Motor neuron (in vitro differentiated cells): Measurements from ENCODE around the gene FRMD4A. TPM values are rescaled to one million over a fixed set of nuclear protein-coding genes. Genes with fewer than 3 reads are reported as not detected.
"Not testable (repeated sequence)": the region's sequence is repeated elsewhere in the genome, so short reads cannot be mapped to it uniquely, and the experiment has no call there.

Experiments used
- ATAC-seq, 8 experiments: fragments of 200-7000 bp; cut with Tn5 transposase; replicated peaks in 6 of 8; 2 replicates each; pipeline ENCODE4 v1.8.0; 2021; ENCODE audit warnings: mild to moderate bottlenecking in 8 of 8, moderate library complexity in 8 of 8
- H3K27ac ChIP-seq, 2 donors: fragments of 250-450 bp; sonication (Bioruptor Pico); 2 replicates each; pipeline ENCODE4 v1.9.0; 2021; ENCODE audit warnings: antibody characterized with exemption in 2 of 2, mild to moderate bottlenecking in 2 of 2, moderate library complexity in 1 of 2
- H3K4me1 ChIP-seq, 2 donors: fragments of 250-450 bp; sonication (Bioruptor Pico); replicated peaks in 1 of 2; 2 replicates each; pipeline ENCODE4 v1.6.1; 2021; ENCODE audit warnings: antibody characterized with exemption in 2 of 2, mild to moderate bottlenecking in 2 of 2, moderate library complexity in 1 of 2
- H3K4me3 ChIP-seq, 5 donors: fragments of 250-450 bp; sonication (Bioruptor Pico); 2 replicates each; pipeline ENCODE4 v1.9.0; 2021; ENCODE audit warnings: antibody characterized with exemption in 5 of 5, mild to moderate bottlenecking in 5 of 5, moderate library complexity in 4 of 5
- WGBS, 10 experiments: fragments of 450-650 bp; shearing (Covaris generic); methylation state at CpG; one replicate each; pipeline ENCODE4 v1.0.0; 2022; 5-methylcytosine and 5-hydroxymethylcytosine counted together
- in situ Hi-C, 9 experiments: fragments of 400-800 bp; cut with MboI; loops; one replicate each; pipeline ENCODE4 v1.15.0; 2021; ENCODE audit warnings: low sequenced_read_pairs in 9 of 9, low pct_unique_long_range_greater_than_20kb in 2 of 9; ENCODE audit not compliant: unreplicated experiment in 9 of 9
- total RNA-seq, 8 experiments: library from RNA; unstranded; fragments of 300-600 nt; gene quantifications; 2 replicates each; pipeline versions ENCODE4 v1.2.3 to v1.2.4, GENCODE V29; 2022

Gene FRMD4A
- total RNA-seq, 8 experiments from 2014 or later: 18.6 to 87.3 (median 44.5) TPM

- WGBS, 10 experiments: 20 to 100% (median 54%) methylated on average over 1 to 9 of the region's 13 CpGs; no CpG with 5 or more reads in 3 of the 10 experiments
- in situ Hi-C loops: loop anchor here in 1 of 9 experiments (25.0 kb wide), 1 partner anchor 405 kb away; no protein-coding TSS in a partner anchor
- no peak overlapping the region for H3K4me3 ChIP-seq
- H3K4me1 ChIP-seq: peaks cover 7% of the 10 kb centered on the region in 2 donors
- peak in 3 of 8 experiments; percentile 75 to 88 (median 80) for ATAC-seq
- H3K27ac ChIP-seq: no peak overlapping the region
Measured at GRCh38 chr10:13767676-13768178, 563.0 kb downstream of the FRMD4A start.

- in situ Hi-C loops: loop anchor here in 1 of 9 experiments (25.0 kb wide), 1 partner anchor 405 kb away; no protein-coding TSS in a partner anchor
- not testable (repeated sequence) for H3K4me1 ChIP-seq, H3K27ac ChIP-seq, H3K4me3 ChIP-seq, ATAC-seq
- 100% methylated on average over 3 of the region's 5 CpGs; no CpG with 5 or more reads in 9 of the 10 experiments for WGBS, 10 experiments
Measured at GRCh38 chr10:13767148-13767547, 563.6 kb downstream of the FRMD4A start.

GRCh38 chr10:13765641-13766341 lies 564.9 kb downstream of the FRMD4A start:
- WGBS, 10 experiments: 21 to 92% (median 84%) methylated on average over 4 to 18 of the region's 19 CpGs
- Histone ChIP-seq H3K27ac (no peak overlapping the region), H3K4me3 (no peak overlapping the region), H3K4me1 (peaks cover 7% of the 10 kb centered on the region in 2 donors)
- in situ Hi-C loops: loop anchor here in 1 of 9 experiments (25.0 kb wide), 1 partner anchor 403 kb away; no protein-coding TSS in a partner anchor
- peak in 2 of 8 experiments; percentile 22 to 46 for ATAC-seq

- H3K4me3 ChIP-seq: no peak overlapping the region
- peaks cover 21 to 26% of the 10 kb centered on the region in 2 donors for H3K4me1 ChIP-seq
- no peak for ATAC-seq
- H3K27ac ChIP-seq: no peak overlapping the region
- WGBS, 10 experiments: 40 to 100% (median 80%) methylated on average over 1 to 2 of the region's 2 CpGs; no CpG with 5 or more reads in 1 of the 10 experiments
- in situ Hi-C loops: loop anchor here in 1 of 9 experiments (25.0 kb wide), 1 partner anchor 399 kb away; no protein-coding TSS in a partner anchor
Measured at GRCh38 chr10:13761490-13762091, 569.1 kb downstream of the FRMD4A start.

- WGBS, 10 experiments: 5 to 100% (median 51%) methylated on average over 1 to 6 of the region's 6 CpGs; no CpG with 5 or more reads in 2 of the 10 experiments
- in situ Hi-C loops: loop anchor here in 1 of 9 experiments (25.0 kb wide), 1 partner anchor 397 kb away; no protein-coding TSS in a partner anchor
- no peak overlapping the region for H3K4me3 ChIP-seq
Measured at GRCh38 chr10:13759168-13759567, 571.6 kb downstream of the FRMD4A start.

GRCh38 chr10:13758756-13759155 lies 572.0 kb downstream of the FRMD4A start:
- in situ Hi-C loops: loop anchor here in 1 of 9 experiments (25.0 kb wide), 1 partner anchor 396 kb away; no protein-coding TSS in a partner anchor
- Histone ChIP-seq H3K4me1 (peaks cover 21 to 29% of the 10 kb centered on the region in 2 donors), H3K27ac (peak overlapping the region; percentile 1 to 36), H3K4me3 (no peak overlapping the region)
- ATAC-seq: no peak
- 17 to 100% (median 52%) methylated on average over 1 to 5 of the region's 5 CpGs; no CpG with 5 or more reads in 3 of the 10 experiments for WGBS, 10 experiments

More at GRCh38 chr10:13759168-13759567, 571.6 kb downstream of the FRMD4A start:
- H3K27ac ChIP-seq: peak overlapping the region; percentile 1 to 36
- peaks cover 21 to 29% of the 10 kb centered on the region in 2 donors for H3K4me1 ChIP-seq
- ATAC-seq: peak in 5 of 8 experiments; percentile 64 to 84 (median 65)

GRCh38 chr10:13758312-13758711 lies 572.4 kb downstream of the FRMD4A start:
- no peak overlapping the region for H3K4me3 ChIP-seq
- ATAC-seq: peak in 7 of 8 experiments; percentile 87 to 99 (median 91)
- in situ Hi-C loops: loop anchor here in 1 of 9 experiments (25.0 kb wide), 1 partner anchor 396 kb away; no protein-coding TSS in a partner anchor
- 20 to 80% (median 40%) methylated on average over 1 to 3 of the region's 3 CpGs; no CpG with 5 or more reads in 3 of the 10 experiments for WGBS, 10 experiments
- peaks cover 21 to 29% of the 10 kb centered on the region in 2 donors for H3K4me1 ChIP-seq
- H3K27ac ChIP-seq: peak overlapping the region; percentile 8 to 65

GRCh38 chr10:13754277-13754676 lies 576.4 kb downstream of the FRMD4A start:
- WGBS, 10 experiments: 83 to 94% (median 86%) methylated on average over 1 to 2 of the region's 2 CpGs; no CpG with 5 or more reads in 3 of the 10 experiments
- Histone ChIP-seq H3K4me1 (peaks cover 24 to 30% of the 10 kb centered on the region in 2 donors), H3K4me3 (no peak overlapping the region), H3K27ac (no peak overlapping the region)
- in situ Hi-C loops: loop anchor here in 1 of 9 experiments (25.0 kb wide), 1 partner anchor 392 kb away; no protein-coding TSS in a partner anchor
- no peak for ATAC-seq

- no peak overlapping the region for H3K27ac ChIP-seq
- 84 to 100% (median 90%) methylated on average over 1 to 4 of the region's 4 CpGs; no CpG with 5 or more reads in 3 of the 10 experiments for WGBS, 10 experiments
- no peak for ATAC-seq
Measured at GRCh38 chr10:13751191-13751764, 579.4 kb downstream of the FRMD4A start.

GRCh38 chr10:13750299-13751190 lies 580.2 kb downstream of the FRMD4A start:
- WGBS, 10 experiments: 60 to 97% (median 79%) methylated on average over 1 to 11 of the region's 11 CpGs
- Histone ChIP-seq H3K27ac (no peak overlapping the region), H3K4me1 (peaks cover 5 to 11% of the 10 kb centered on the region in 2 donors), H3K4me3 (no peak overlapping the region)
- in situ Hi-C loops: loop anchor here in 1 of 9 experiments (25.0 kb wide), 1 partner anchor 388 kb away; no protein-coding TSS in a partner anchor
- ATAC-seq: no peak

More at GRCh38 chr10:13751191-13751764, 579.4 kb downstream of the FRMD4A start:
- no peak overlapping the region for H3K4me3 ChIP-seq
- peaks cover 10 to 14% of the 10 kb centered on the region in 2 donors for H3K4me1 ChIP-seq
- in situ Hi-C loops: loop anchor here in 1 of 9 experiments (25.0 kb wide), 1 partner anchor 389 kb away; no protein-coding TSS in a partner anchor

GRCh38 chr10:13745271-13745670 lies 585.5 kb downstream of the FRMD4A start:
- peaks cover 0 to 2% of the 10 kb centered on the region in 2 donors for H3K4me1 ChIP-seq
- in situ Hi-C loops: no loop called here
- WGBS, 10 experiments: 63 to 100% (median 86%) methylated on average over 1 to 7 of the region's 7 CpGs; no CpG with 5 or more reads in 2 of the 10 experiments
- H3K4me3 ChIP-seq: no peak overlapping the region
- no peak for ATAC-seq
- no peak overlapping the region for H3K27ac ChIP-seq
